GM12891 (cell line): ENCODE measurements around the gene SLC25A30.
"Not testable (repeated sequence)": the region's sequence is repeated elsewhere in the genome, so short reads cannot be mapped to it uniquely, and the experiment has no call there.

ENCODE experiments used
- DNase-seq: peaks from one replicate; pipeline ENCODE4 v3.0.0; 2011; ENCODE audit warnings: low spot score; ENCODE audit not compliant: insufficient read length
- FAIRE-seq: peaks from 2 replicates; lab custom pipeline; 2011; peaks lifted over from hg19 to GRCh38; lab: Jason Lieb, UNC
- PAX5 ChIP-seq: IDR thresholded peaks from 2 replicates; pipeline ENCODE4 v1.6.1; 2011; ENCODE audit warnings: low read length, moderate library complexity, mild to moderate bottlenecking; ENCODE audit not compliant: insufficient read depth, severe bottlenecking
- POLR2A ChIP-seq: IDR thresholded peaks from 2 replicates; pipeline ENCODE4 v1.6.1; 2011; ENCODE audit warnings: low read depth, low read length, control low read depth
- POLR2AphosphoS5 ChIP-seq: IDR thresholded peaks from 2 replicates; pipeline ENCODE4 v1.6.1; 2011; ENCODE audit warnings: low read depth, low read length, control low read depth
- POU2F2 ChIP-seq: IDR thresholded peaks from 2 replicates; pipeline ENCODE4 v1.6.1; 2011; ENCODE audit warnings: low read depth, mild to moderate bottlenecking, control low read depth, low read length, moderate library complexity
- SPI1 ChIP-seq: IDR thresholded peaks from 2 replicates; pipeline ENCODE4 v1.6.1; 2011; ENCODE audit warnings: low read depth, low read length, control low read depth
- TAF1 ChIP-seq: IDR thresholded peaks from 2 replicates; pipeline ENCODE4 v1.6.1; 2011; ENCODE audit warnings: low read depth, low read length, control low read depth

SLC25A30 gene

GRCh38 chr13:45384474-45385174 lies 33.5 kb downstream of the SLC25A30 start:
- TF ChIP-seq SPI1 (no peak), POLR2AphosphoS5 (no peak), TAF1 (no peak), POLR2A (no peak), POU2F2 (no peak), PAX5 (no peak)

GRCh38 chr13:45382739-45383138 lies 35.4 kb downstream of the SLC25A30 start:
- FAIRE-seq, DNase-seq: not testable (repeated sequence)

More at GRCh38 chr13:45384474-45385174, 33.5 kb downstream of the SLC25A30 start:
- DNase-seq (no peak), FAIRE-seq (no peak)

- TF ChIP-seq POU2F2, result no peak
- TF ChIP-seq TAF1, result no peak
- FAIRE-seq (no peak), DNase-seq (no peak)
Measured at GRCh38 chr13:45381196-45381595, 37.0 kb downstream of the SLC25A30 start.

GRCh38 chr13:45380708-45381107 lies 37.5 kb downstream of the SLC25A30 start:
- not testable (repeated sequence) for FAIRE-seq, DNase-seq

- not testable (repeated sequence) for DNase-seq, FAIRE-seq
Measured at GRCh38 chr13:45379516-45379915, 38.7 kb downstream of the SLC25A30 start.

- not testable (repeated sequence) for FAIRE-seq, DNase-seq
Measured at GRCh38 chr13:45378786-45379185, 39.4 kb downstream of the SLC25A30 start.

GRCh38 chr13:45377314-45377713 lies 40.9 kb downstream of the SLC25A30 start:
- not testable (repeated sequence) for FAIRE-seq, DNase-seq

GRCh38 chr13:45376651-45377050 lies 41.5 kb downstream of the SLC25A30 start:
- not testable (repeated sequence) for FAIRE-seq, DNase-seq

GRCh38 chr13:45374917-45375316 lies 43.3 kb downstream of the SLC25A30 start:
- FAIRE-seq, result no peak

GRCh38 chr13:45373162-45373547 lies 45.0 kb downstream of the SLC25A30 start:
- DNase-seq (no peak), FAIRE-seq (no peak)
- TF ChIP-seq POLR2AphosphoS5 (no peak), POU2F2 (no peak), POLR2A (no peak), PAX5 (no peak), SPI1 (no peak), TAF1 (no peak)

More at GRCh38 chr13:45374917-45375316, 43.3 kb downstream of the SLC25A30 start:
- no peak for TF ChIP-seq SPI1
- DNase-seq, result no peak

GRCh38 chr13:45372189-45373161 lies 45.7 kb downstream of the SLC25A30 start:
- no peak for DNase-seq
- TF ChIP-seq PAX5, result no peak
- no peak for TF ChIP-seq SPI1
- no peak for TF ChIP-seq TAF1
- TF ChIP-seq POU2F2, result no peak
- TF ChIP-seq POLR2A, result no peak
- TF ChIP-seq POLR2AphosphoS5, result no peak
- no peak for FAIRE-seq

GRCh38 chr13:45370922-45371406 lies 47.2 kb downstream of the SLC25A30 start:
- peak; percentile 58 for DNase-seq
- TF ChIP-seq TAF1, result no peak
- no peak for TF ChIP-seq POLR2AphosphoS5
- TF ChIP-seq PAX5, result no peak
- TF ChIP-seq SPI1, result no peak
- TF ChIP-seq POU2F2, result no peak
- TF ChIP-seq POLR2A, result no peak
- peak; percentile 75 for FAIRE-seq
